ENCODE measurements around the gene TMSB10.
A peak's percentile ranks its signal among the peaks of the same experiment; 100 is the strongest.

DNA sequence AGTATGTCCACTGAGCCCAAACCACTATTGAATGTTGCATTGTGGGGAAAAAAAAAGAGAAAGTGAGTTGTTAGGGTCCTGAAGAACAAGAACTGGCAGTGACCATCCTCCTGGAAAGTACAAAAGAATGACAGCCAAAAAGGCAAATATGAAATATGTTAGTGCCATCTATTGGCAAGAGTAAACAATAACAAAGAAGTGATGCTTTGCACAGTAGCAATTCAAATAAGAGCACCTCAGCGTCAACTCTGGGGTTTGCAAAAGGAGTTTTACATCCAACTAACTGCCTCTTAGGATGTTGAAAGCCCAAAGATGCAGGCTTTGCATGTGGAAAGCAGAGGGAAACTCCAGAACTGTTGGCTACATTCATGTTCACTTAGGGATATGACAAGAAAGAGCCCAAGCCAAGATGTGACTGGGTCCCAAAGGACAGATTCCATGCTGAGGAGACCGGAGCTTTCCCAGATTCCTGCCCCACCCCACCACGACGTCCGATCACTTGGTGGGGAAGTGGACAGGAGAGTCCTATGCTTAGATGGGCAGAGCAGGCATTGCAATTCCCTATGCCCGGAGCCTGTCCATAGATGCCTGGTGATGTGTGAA, 40.2 kb upstream of the TMSB10 start:
- TF ChIP-seq, protein P1, sequence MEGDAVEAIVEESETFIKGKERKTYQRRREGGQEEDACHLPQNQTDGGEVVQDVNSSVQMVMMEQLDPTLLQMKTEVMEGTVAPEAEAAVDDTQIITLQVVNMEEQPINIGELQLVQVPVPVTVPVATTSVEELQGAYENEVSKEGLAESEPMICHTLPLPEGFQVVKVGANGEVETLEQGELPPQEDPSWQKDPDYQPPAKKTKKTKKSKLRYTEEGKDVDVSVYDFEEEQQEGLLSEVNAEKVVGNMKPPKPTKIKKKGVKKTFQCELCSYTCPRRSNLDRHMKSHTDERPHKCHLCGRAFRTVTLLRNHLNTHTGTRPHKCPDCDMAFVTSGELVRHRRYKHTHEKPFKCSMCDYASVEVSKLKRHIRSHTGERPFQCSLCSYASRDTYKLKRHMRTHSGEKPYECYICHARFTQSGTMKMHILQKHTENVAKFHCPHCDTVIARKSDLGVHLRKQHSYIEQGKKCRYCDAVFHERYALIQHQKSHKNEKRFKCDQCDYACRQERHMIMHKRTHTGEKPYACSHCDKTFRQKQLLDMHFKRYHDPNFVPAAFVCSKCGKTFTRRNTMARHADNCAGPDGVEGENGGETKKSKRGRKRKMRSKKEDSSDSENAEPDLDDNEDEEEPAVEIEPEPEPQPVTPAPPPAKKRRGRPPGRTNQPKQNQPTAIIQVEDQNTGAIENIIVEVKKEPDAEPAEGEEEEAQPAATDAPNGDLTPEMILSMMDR (IDR thresholded peaks at IDR 0.05; ENCODE audit: insufficient read depth, low read length, poor library complexity, severe bottlenecking) = peak; percentile 43
- no peak for TF ChIP-seq EZH2phosphoT487 (conservative IDR thresholded peaks at IDR 0.05; ENCODE audit: low read length)
